Measurements from ENCODE around the gene SPI1.

Gene SPI1

DNA sequence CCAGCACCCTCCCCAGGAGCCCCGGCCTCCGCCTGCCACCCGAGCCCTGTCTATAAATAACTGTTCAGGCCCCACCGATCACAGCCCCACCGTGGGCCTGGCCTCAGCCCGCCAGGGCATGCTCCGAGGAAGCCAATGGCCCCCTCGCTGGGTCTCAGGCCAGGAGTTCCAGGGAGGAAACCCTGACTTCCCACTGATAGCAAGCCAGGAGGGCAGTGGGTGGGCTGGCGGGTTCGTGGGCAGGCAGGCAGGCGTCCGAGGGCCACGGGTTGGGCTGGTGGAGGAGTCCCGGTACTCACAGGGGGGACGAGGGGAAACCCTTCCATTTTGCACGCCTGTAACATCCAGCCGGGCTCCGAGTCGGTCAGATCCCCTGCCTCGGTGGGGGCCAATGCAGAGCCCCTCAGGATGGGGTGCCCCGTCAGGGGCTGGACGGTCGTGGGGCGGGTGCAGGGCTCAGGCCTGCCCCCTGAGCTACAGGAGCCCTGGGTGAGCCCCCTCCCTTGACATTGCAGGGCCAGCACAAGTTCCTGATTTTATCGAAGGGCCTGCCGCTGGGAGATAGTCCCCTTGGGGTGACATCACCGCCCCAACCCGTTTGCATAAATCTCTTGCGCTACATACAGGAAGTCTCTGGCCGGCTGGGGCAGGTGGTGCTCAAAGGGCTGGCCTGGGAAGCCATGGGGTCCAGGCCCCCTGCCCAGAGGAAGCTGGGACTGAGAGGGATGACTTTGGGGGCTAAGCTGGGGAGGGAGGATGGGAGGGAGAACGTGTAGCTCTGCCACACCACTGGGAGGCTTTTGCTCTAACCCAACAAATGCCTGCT lies at the start of gene SPI1:
Gene SPI1, minus strand, starts transcription at position 538 of the 826 bp plus-strand sequence. Its CDS starts 194 bp downstream, at position 344.
- no peak for DNase-seq (ENCODE audit: low spot score)

DNA sequence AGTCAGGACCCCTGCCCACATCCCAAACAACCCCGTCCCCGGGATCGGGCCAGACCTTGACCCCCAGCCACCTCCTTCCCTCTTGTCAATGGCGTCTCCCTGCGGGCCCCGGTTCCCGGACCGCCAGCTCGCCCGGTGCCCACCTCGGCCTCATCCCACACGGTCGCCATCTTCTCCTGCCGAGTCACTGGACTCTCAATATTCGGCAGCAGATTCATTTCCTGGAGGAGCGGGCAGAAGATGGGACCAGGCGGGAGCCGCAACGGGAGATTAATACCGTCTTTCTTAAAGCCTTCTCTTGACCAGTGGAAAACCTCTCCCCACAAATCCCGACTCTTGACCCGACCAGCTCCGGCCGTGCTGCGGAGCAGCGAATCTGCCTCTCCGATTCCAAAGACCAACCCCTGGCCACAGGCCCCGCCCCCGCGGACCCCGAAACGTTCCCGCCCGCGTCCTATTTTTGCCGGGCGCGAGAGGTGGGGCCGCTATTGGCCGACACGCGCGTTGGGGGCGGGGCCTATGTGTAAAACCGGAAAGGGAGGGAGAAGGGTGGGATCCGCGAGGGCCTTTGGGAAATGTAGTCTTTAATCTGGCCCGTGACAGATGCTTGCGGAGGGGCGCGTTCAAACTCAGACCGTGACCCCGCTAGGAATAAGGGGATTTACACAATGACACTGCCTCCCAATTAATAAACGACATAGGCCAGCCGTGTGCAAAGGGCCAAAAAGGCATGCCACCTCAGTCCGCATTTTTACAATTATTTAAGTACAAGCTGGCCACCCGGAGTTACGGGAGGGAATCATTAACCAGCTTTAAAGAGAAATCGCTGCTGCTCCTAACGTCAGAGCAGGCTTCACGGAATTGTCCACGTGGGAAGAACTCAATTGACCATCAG lies 48.0 kb upstream of the SPI1 start, which contains the start of gene PSMC3:
Gene PSMC3, minus strand, starts transcription at position 378 of the 895 bp plus-strand sequence. Its CDS starts 160 bp downstream, at position 218.
- peak; percentile 98 for DNase-seq (ENCODE audit: low spot score)

- no peak for DNase-seq (ENCODE audit: low spot score)
Measured at GRCh38 chr11:47425611-47426010, 47.3 kb upstream of the SPI1 start.

GRCh38 chr11:47418454-47419259 lies 40.3 kb upstream of the SPI1 start:
- no peak for DNase-seq (ENCODE audit: low spot score)

DNA sequence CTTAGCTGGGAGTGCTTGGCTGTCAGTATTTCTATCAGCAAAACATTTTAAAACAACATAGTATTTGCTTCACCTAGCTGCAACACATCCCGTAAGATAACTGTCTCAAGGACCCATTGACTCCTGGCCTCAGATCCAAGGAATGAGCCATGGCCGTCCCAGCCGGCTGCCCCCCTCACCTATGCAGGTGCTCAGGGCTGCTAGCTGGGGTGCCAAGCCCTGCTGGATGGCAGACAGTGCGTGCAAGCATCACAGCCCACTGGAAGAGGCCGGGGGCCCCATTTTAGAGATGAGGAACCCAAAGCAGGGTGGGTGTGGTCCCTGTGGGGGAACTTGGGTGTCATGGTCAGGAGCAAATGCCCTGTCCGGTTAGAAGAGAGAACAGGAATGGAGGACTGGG lies 39.4 kb upstream of the SPI1 start:
- no peak for DNase-seq (ENCODE audit: low spot score)

DNA sequence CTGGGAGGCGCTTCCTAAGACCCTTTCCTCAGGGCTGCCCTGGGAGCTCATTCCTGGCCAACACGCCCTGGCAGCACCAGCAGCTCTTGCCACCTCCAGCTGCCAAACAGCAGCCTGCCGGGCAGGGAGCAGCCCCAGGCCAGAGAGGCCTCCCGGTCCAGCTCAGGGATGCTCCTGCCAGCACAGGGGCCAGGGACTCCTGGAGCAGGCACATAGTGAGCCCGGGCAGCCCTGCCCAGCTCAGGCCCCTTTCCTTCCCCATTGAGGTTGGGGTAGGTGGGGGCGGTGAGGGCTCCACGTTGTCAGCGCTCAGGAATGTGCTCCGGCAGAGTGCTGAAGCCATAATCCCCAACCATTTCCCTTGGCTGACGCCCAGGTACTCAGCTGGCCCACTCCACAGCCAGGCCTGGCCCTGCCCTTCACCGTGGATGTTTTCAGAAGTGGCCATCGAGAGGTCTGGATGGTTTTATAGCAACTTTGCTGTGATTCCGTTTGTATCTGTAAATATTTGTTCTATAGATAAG lies 37.7 kb upstream of the SPI1 start:
- no peak for DNase-seq (ENCODE audit: low spot score)

DNA sequence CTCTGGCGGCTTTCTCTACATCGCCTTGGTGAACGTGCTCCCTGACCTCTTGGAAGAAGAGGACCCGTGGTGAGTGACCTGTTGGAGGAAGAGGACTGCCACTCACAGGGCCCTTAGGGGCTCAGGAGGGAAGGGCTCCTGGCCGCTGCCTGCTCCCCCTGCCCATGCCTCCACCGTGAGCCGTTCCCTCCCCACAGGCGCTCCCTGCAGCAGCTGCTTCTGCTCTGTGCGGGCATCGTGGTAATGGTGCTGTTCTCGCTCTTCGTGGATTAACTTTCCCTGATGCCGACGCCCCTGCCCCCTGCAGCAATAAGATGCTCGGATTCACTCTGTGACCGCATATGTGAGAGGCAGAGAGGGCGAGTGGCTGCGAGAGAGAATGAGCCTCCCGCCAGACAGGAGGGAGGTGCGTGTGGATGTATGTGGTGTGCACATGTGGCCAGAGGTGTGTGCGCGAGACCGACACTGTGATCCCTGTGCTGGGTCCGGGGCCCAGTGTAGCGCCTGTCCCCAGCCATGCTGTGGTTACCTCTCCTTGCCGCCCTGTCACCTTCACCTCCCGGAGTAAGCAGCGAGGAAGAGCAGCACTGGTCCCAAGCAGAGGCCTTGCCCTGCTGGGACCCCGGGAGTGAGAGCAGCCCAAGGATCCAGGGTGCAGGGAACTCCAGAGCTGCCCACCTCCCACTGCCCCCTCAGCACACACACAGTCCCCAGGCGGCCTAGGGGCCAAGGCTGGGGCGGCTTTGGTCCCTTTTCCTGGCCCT lies 36.9 kb upstream of the SPI1 start:
- no peak for DNase-seq (ENCODE audit: low spot score)

- no peak for DNase-seq (ENCODE audit: low spot score)
Measured at GRCh38 chr11:47414685-47415070, 36.3 kb upstream of the SPI1 start.

DNA sequence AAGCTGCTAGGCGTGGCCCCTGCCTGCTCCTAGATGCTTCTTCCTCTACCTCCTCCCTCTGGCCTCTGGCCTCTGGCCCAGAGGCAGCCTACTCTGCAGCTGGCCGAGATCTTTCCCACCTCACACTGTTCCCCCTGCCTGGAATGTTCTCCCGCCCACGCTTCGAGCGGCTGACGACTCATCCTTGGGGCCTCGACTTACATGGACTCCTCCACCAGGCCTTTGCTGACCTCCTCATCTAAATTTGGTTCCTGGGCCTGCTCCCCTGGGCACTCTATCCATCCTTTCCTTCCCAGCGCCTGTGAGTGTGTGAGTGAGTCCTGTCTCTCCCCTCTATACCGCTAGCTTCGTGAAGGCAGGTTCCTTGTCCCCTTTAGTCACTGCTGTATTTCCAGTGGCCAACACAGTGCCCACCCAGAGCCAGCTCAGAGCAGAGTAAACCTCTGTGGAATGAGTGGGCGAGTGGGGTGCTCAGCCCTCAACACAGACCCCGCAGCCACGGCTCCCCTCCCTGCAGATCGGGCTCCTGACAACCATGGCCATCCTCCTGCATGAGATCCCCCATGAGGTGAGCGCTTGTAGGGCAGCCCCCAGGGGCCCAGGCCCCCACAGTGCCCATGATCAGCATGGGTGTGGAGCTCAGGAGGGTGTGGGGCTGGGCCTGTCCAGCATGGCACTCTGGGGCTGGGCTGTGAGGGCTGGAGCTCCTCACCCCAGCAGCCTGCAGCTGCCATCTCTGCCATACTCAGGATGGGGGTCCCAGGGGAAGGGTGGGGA lies 35.7 kb upstream of the SPI1 start:
- no peak for DNase-seq (ENCODE audit: low spot score)

DNA sequence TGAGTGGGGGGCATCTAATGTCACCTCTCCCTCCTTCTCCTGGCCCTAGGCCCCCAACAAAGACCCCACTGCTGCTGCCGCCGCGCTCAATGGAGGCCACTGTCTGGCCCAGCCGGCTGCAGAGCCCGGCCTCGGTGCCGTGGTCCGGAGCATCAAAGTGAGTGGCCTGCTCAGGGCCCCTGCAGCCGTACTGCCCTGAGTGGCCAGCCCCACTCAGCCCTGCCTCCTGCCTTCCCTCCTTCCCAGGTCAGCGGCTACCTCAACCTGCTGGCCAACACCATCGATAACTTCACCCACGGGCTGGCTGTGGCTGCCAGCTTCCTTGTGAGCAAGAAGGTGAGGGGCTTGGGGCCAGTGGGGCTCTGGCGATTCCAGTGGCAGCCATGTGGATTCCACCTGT lies 35.0 kb upstream of the SPI1 start:
- DNase-seq (ENCODE audit: low spot score): no peak

DNA sequence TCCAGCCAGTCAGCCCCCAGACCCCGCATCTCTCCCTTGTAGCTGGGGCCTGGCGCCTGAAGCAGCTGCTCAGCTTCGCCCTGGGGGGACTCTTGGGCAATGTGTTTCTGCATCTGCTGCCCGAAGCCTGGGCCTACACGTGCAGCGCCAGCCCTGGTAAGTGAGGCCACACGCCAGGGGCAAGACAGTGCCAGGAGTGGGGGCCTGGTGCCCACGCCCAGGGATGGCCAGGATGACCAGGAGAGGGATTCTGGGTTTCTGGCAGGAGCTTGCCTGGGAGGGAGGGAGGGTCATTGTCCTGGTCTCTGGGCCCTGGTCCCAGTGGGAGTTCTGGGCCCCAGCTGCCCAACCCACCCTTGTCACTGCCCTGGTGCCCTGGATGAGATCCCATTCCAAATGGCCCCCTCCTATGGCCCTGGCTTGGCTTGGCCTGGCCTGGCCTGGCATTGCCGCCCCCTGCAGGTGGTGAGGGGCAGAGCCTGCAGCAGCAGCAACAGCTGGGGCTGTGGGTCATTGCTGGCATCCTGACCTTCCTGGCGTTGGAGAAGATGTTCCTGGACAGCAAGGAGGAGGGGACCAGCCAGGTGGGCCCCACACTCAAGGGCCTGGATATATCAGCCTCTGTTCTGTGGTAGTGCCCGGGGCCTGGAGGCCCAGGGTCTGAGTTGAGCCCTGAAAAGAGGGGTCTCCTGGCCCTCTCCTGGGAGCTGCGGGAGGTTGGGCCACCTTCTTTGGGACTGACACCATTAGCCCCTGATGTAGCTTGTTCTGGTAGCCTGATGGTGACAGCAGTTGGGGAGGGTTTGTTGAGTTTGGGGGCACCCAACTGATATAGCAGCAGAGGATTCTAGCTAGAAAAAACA lies 33.8 kb upstream of the SPI1 start:
- DNase-seq (ENCODE audit: low spot score): peak; percentile 83

DNA sequence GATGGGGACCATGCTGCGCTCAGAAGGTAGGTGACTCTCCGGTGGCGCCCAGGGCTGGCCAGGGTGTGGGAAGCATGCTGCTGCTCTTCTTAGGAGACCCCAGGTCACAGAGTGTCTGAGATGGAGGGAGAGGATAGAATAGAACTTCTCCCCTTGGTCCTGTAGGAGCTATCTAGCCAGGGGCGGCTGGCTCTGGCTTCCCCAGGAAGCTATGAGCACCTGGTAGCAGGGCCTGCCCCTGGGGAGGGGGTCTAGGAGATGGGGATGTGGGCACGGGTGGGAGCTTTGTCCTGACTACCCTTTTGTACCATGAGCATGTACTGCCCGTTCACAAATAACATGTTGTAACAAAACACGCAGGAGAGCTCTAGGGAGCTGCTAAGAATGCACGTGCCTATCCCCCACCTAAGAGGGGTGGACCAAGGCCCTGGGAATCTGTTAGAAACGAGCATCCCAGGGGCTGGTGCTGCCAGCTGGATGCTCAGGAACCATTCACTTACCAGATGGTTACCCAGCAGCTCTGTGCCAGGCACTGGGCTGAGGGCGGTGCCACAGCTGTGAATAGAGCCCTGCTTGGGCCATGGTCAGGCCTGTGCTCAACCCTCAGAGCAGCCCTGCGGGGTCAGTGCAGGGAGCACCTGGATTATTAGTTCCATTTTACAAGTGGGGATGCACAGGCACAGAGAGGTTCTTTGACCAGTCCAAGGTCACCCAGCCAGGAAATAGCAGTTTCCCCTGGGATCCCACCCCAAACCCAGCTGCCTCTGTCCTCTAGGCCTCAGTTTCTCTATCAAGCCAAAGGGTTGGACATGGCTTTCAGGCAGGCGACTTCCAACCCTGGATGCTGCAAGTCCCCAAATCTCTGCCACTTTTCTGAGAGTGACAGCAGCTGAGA lies 32.3 kb upstream of the SPI1 start:
- DNase-seq (ENCODE audit: low spot score): no peak

- DNase-seq (ENCODE audit: low spot score): no peak
Measured at GRCh38 chr11:47409440-47410369, 31.4 kb upstream of the SPI1 start.

- DNase-seq (ENCODE audit: low spot score): peak; percentile 65
Measured at GRCh38 chr11:47408598-47409439, 30.5 kb upstream of the SPI1 start.

DNA sequence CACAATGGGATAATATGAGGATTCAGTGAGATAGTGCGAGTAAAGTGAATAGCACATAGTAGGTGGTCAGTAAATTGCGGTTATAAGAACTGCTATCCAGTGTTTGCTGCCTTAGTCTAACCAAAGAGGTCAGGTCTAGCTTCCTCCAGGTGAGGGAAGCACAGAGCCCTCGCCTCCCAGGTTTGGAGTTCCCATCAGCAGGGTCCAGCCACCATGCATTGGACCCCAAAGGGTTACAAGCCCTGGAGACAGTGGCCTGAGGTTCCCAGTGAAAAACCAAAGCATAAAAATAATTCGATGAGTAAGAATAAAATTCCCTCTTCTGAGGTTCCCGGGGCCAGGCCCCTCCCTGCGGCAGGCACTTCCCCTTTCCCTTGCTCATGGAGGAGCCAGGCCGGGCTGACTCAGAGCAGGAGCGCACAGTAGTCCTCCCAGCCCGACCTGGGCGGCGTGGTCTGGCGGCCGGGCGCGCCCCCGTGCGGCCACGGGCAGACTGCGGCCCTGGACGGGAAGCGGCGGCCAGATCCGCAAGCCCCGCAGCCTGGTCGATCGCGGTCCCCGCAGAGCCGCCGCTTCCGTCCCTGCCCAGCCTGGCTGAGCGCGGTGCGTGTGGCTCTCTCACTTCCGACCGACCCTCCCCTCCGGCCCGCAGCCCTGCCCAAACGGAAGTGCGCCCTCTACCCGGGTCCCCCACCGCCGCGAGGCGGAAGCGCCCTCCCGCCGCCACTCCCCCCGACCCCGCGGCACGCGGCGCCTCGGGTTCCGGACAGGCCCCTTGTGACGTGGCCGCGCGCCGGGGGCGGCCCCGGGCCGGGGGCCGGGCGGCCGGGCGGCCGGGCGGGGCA lies 29.6 kb upstream of the SPI1 start, which contains the start of gene SLC39A13:
Gene SLC39A13, plus strand, starts transcription at position 845 of the 845 bp plus-strand sequence. CDS start 1,505 bp downstream, outside the sequence.
- peak; percentile 97 for DNase-seq (ENCODE audit: low spot score)
